Omental fat pad (tissue), 4 donors: ENCODE data around the gene OR51B5. TPM values are rescaled to one million over a fixed set of nuclear protein-coding genes. Genes with fewer than 3 reads are reported as not detected.
"Not testable (repeated sequence)": the region's sequence is repeated elsewhere in the genome, so short reads cannot be mapped to it uniquely, and the experiment has no call there.

Experiments
- ATAC-seq: fragments of 150-250 bp; one replicate; pipeline ENCODE4 v1.9.1; 2016; ENCODE audit warnings: mild to moderate bottlenecking, moderate library complexity; ENCODE audit not compliant: low FRiP score
- DNase-seq: peaks from one replicate; pipeline ENCODE4 v3.0.0-alpha.2; 2019; ENCODE audit warnings: low spot score
- total RNA-seq, 4 donors: library from RNA; depleted of rRNA; stranded (reverse); fragments of >200 nt; gene quantifications; one replicate each; pipeline ENCODE4 v1.1.0, GENCODE V29; 2016
- TF ChIP-seq, protein P1 (sequence below), 3 donors: fragments of 450-650 bp; IDR thresholded peaks; one replicate each; pipeline ENCODE4 v1.5.1; 2016 to 2017; ENCODE audit warnings: antibody characterized with exemption in 3 of 3, mild to moderate bottlenecking in 3 of 3, moderate library complexity in 2 of 3

Gene OR51B5
- total RNA-seq, 4 donors from 2014 or later: 0.36 to 0.63 (median 0.46) TPM; not detected in 1

DNA sequence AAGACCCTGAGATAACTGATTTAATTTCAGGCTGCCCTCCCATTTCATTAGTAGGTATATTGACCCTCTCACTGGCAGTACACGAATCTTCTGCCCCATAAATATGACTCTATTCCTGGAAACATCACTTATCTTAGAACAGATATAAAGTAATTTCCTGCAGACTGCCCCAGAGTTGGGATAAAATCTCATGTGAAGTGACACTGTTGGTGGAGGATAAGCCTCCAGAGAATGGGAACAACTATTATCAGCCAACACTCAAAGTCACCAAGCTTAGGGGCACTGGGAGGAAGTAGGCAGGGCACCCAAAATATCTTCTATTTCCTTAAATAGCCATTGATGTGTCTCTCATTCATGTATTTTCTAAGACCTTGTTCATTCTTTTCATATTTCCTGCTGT lies 8.2 kb downstream of the OR51B5 start:
- ATAC-seq (no peak), DNase-seq (no peak)
- TF ChIP-seq, protein P1, sequence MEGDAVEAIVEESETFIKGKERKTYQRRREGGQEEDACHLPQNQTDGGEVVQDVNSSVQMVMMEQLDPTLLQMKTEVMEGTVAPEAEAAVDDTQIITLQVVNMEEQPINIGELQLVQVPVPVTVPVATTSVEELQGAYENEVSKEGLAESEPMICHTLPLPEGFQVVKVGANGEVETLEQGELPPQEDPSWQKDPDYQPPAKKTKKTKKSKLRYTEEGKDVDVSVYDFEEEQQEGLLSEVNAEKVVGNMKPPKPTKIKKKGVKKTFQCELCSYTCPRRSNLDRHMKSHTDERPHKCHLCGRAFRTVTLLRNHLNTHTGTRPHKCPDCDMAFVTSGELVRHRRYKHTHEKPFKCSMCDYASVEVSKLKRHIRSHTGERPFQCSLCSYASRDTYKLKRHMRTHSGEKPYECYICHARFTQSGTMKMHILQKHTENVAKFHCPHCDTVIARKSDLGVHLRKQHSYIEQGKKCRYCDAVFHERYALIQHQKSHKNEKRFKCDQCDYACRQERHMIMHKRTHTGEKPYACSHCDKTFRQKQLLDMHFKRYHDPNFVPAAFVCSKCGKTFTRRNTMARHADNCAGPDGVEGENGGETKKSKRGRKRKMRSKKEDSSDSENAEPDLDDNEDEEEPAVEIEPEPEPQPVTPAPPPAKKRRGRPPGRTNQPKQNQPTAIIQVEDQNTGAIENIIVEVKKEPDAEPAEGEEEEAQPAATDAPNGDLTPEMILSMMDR (IDR thresholded peaks at IDR 0.05): no peak

DNA sequence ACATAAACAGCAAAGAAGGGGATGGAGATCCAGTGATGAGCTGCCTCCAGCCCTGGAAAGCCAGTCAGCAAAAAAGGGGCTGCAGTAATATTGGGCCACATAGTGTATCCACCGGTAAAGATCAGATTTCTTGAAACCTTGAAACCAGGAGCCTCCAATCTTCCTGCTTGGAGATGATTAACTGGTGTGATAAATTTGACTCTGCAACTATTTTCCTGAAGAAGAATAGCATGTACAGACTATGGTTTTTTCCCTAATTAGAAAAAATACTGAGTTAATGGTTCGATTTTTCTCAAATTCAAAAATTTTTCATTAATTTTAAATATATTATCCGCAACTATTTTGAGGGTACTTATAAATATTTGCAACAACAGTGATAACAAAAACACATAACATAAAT lies 19.1 kb downstream of the OR51B5 start, which contains the start of gene OR51B2:
Gene OR51B2, minus strand, starts transcription at position 101 of the 400 bp plus-strand sequence. Its CDS starts 0 bp downstream, at position 101.
- TF ChIP-seq, protein P1 (IDR thresholded peaks at IDR 0.05): no peak
- DNase-seq: no peak
- no peak for ATAC-seq

DNA sequence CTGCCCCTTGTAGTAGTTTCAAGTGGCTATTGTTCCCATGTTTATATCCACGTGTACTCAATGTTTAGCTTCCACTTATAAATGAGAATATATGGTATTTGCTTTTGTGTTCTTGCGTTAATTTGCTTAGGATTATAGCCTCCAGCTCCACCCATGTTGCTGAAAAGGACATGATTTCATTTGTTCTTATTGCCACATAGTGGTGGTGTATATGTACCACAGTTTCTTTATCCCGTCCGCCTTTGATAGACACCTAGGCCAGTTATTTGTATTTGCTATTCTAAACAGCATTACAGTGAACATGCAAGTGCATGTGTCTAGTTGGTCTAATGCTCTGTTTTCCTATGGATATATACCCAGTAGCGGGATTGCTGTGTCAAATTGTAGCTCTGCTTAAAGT lies 26.0 kb downstream of the OR51B5 start:
- ATAC-seq (no peak), DNase-seq (no peak)
- TF ChIP-seq, protein P1 (IDR thresholded peaks at IDR 0.05): no peak

DNA sequence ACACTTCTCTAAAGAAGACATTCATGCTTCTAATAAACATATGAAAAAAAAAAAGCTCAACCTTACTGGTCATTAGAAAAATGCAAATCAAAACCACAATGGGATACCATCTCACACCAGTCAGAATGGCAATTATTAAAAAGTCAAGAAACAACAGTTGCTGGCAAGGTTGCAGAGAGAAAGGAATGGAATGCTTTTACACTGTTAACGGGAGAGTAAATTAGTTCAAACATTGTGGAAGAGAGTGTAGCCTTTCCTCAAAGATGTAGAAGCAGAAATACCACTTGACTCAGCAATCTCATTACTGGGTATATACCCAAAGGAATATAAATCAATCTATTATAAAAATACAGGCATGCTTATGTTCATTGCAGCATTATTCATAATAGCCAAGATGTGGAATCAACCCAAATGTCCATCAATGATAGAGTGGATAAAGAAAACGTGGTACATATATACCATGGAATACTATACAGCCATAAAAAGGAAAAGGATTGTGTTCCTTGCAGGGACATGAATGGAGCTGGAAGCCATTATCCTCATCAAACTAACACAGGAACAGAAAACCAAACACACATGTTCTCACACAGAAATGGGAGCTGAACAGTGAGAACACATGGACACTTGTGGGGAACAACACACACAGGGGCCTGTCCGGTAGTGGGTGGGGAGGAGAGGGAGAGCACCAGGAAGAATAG lies 29.8 kb downstream of the OR51B5 start:
- DNase-seq, ATAC-seq: not testable (repeated sequence)

DNA sequence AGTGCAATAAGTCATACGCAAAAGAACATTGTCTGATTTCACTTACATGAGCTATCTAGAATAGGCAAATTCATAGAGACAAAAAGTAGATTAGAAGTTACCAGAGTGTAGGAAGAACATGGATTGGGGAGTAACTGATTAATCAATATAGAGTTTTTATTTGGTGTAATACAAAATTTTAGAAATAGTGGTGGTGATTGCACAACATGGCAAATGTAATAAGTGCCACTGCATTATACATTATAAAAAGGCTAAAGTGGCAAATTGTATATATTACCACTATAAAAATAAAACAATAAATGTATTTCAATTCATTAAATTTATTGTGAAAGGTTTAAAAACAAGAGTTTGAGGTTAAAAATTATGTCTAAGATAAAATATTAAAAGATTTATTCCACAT lies 32.9 kb downstream of the OR51B5 start:
- ATAC-seq: no peak
- DNase-seq: no peak
- TF ChIP-seq, protein P1 (IDR thresholded peaks at IDR 0.05): no peak

DNA sequence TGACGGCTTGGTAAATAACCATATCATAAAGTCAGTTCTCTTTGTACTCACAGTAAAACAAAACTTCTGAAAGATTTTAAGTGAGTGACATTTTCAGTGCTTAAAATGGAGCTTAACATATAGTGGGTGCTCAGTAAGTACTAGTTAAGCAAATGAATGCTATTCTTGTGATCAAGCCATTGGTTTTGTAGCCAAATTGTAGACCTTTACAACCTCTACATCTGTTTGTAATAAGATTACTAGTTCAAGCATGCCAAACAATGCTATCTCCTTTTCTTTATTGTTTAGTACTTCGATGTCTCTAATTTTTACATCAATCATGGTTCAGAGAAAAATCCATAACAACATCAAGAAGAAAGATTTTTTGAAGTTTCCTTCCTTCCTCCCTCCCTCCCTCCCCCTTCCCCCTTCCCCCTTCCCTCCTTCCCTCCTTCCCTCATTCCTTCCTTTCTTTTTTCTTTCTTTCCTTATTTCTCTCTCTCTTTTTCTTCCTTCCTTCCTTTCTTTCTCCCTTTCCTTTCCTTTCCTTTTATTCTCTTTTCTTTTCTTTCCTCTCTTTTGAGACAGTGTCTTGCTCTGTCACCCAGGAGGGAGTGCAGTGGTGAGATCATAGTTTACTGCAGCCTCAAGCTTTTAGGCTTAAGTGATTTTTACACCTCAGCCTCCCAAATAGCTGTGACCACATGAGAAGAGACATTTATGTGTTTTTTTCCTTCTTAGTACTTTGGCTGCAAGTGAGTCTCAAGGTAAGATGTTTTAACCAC lies 35.9 kb downstream of the OR51B5 start:
- ATAC-seq: no peak
- TF ChIP-seq, protein P1 (IDR thresholded peaks at IDR 0.05): no peak
- no peak for DNase-seq

DNA sequence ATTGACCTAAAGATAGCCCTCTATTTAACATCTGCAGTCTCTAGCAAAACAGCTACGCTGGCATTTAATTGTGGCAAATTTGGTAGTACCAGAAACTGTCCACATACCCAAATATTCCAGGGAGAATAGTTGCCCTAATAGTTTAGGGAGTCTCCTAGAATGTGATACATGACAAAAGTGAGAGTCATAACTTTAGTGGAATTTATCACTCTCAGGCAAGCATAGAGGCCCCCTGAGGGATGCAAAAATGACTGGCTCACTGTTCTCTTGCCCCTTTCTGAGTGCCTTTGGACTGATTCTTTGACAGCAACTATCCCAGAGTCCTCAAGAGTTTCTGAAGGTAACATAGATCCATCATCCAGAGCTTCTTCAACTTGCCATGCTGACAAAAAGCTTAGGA lies 39.3 kb downstream of the OR51B5 start:
- TF ChIP-seq, protein P1 (IDR thresholded peaks at IDR 0.05): no peak
- no peak for DNase-seq
- ATAC-seq: no peak
